ENCODE data around the gene DLG2. TPM values are rescaled to one million over a fixed set of nuclear protein-coding genes. Genes with fewer than 3 reads are reported as not detected.

DLG2 gene
- polyA plus RNA-seq, 2 donors = 2.6 to 6.7 TPM

DNA sequence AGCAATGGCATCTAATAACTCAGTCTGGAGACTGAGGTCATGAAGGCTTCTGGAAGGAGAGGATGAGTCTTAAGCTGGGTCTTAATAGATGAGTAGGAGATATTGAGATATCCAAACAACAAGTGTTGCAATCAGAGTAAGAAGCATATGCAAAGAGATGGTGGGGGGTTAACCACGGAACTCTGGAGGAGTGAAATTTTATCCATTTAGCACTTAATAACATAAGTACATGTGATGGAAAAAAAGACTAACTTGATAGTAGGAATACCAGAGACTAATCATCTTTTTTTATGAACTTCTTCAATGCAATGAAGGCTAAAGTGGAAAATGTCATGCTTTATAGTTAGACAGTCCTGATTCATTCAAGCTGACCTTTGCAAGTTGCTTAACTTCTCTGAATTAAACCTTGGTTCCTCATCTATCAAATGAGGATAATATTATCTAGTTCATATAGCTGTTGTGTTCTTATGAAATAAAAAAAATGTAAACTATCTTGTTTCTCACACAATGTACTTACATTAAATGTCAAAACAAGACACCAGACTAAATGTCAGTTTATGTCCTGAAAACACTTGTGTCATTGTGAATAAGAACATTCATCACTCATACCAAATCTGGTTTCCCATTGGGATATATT, 1937.9 kb downstream of the DLG2 start:
- Histone ChIP-seq H3K4me3 (ENCODE audit: low read depth in 1 of 2, low read length in 2 of 2) (no peak overlapping the region), H3K9me3 (ENCODE audit: control insufficient read depth in 2 of 2, insufficient read depth in 1 of 2, low read depth in 1 of 2, low read length in 1 of 2) (no peaks in the 10 kb centered on the region), H3K4me1 (ENCODE audit: control insufficient read depth in 2 of 2, insufficient read depth in 2 of 2, low read length in 1 of 2) (peaks cover 2 to 3% of the 10 kb centered on the region in 2 donors), H3K27ac (ENCODE audit: low read depth in 2 of 2, low read length in 1 of 2) (no peak overlapping the region), H3K36me3 (ENCODE audit: control insufficient read depth in 2 of 2, insufficient read depth in 2 of 2, low read length in 1 of 2) (no peaks in the 10 kb centered on the region), H3K27me3 (ENCODE audit: control insufficient read depth in 1 of 2, insufficient read depth in 2 of 2, low read length in 2 of 2) (no peaks in the 10 kb centered on the region)
- 83 to 89% methylated on average over 1 of the region's 1 CpG for WGBS, 2 donors

- no peaks in the 10 kb centered on the region for H3K4me1 ChIP-seq (ENCODE audit: control insufficient read depth in 2 of 2, insufficient read depth in 2 of 2, low read length in 1 of 2)
- 87 to 89% methylated on average over 5 of the region's 5 CpGs for WGBS, 2 donors
- H3K27ac ChIP-seq (ENCODE audit: low read depth in 2 of 2, low read length in 1 of 2) = no peak overlapping the region
- H3K27me3 ChIP-seq (ENCODE audit: control insufficient read depth in 1 of 2, insufficient read depth in 2 of 2, low read length in 2 of 2) = no peaks in the 10 kb centered on the region
- H3K9me3 ChIP-seq (ENCODE audit: control insufficient read depth in 2 of 2, insufficient read depth in 1 of 2, low read depth in 1 of 2, low read length in 1 of 2) = no peaks in the 10 kb centered on the region
- no peaks in the 10 kb centered on the region for H3K36me3 ChIP-seq (ENCODE audit: control insufficient read depth in 2 of 2, insufficient read depth in 2 of 2, low read length in 1 of 2)
- no peak overlapping the region for H3K4me3 ChIP-seq (ENCODE audit: low read depth in 1 of 2, low read length in 2 of 2)
These were observed 1939.4 kb downstream of the DLG2 start for GRCh38 chr11:83687787-83688186.

- Histone ChIP-seq H3K36me3 (ENCODE audit: control insufficient read depth in 2 of 2, insufficient read depth in 2 of 2, low read length in 1 of 2) (no peaks in the 10 kb centered on the region), H3K27ac (ENCODE audit: low read depth in 2 of 2, low read length in 1 of 2) (no peak overlapping the region), H3K4me3 (ENCODE audit: low read depth in 1 of 2, low read length in 2 of 2) (no peak overlapping the region), H3K27me3 (ENCODE audit: control insufficient read depth in 1 of 2, insufficient read depth in 2 of 2, low read length in 2 of 2) (no peaks in the 10 kb centered on the region), H3K9me3 (ENCODE audit: control insufficient read depth in 2 of 2, insufficient read depth in 1 of 2, low read depth in 1 of 2, low read length in 1 of 2) (no peaks in the 10 kb centered on the region), H3K4me1 (ENCODE audit: control insufficient read depth in 2 of 2, insufficient read depth in 2 of 2, low read length in 1 of 2) (no peaks in the 10 kb centered on the region)
- WGBS, 2 donors = 93 to 96% methylated on average over 2 of the region's 2 CpGs
These were observed 1941.4 kb downstream of the DLG2 start for GRCh38 chr11:83685730-83686129.

DNA sequence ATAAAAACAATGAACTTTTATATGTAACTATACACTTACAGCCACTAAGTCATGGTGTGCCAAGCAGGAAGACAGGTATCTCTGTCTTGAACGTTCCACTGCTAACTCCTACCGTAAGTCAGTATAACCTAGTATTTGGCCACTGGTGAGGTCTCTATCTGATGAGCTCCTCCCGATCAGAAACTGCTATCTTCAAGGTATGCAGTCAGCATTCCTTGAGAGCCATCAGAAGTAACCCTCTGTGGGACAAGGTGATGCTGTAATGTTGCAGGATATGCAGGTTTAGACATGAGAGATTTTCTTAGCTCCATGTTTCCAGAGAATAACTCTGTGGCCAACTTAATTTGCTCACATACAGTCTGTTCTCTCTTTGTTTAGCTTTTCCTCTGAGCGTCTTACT, 1943.1 kb downstream of the DLG2 start:
- Histone ChIP-seq H3K4me1 (ENCODE audit: control insufficient read depth in 2 of 2, insufficient read depth in 2 of 2, low read length in 1 of 2) (no peaks in the 10 kb centered on the region), H3K36me3 (ENCODE audit: control insufficient read depth in 2 of 2, insufficient read depth in 2 of 2, low read length in 1 of 2) (no peaks in the 10 kb centered on the region), H3K4me3 (ENCODE audit: low read depth in 1 of 2, low read length in 2 of 2) (no peak overlapping the region), H3K27ac (ENCODE audit: low read depth in 2 of 2, low read length in 1 of 2) (no peak overlapping the region), H3K27me3 (ENCODE audit: control insufficient read depth in 1 of 2, insufficient read depth in 2 of 2, low read length in 2 of 2) (no peaks in the 10 kb centered on the region), H3K9me3 (ENCODE audit: control insufficient read depth in 2 of 2, insufficient read depth in 1 of 2, low read depth in 1 of 2, low read length in 1 of 2) (no peaks in the 10 kb centered on the region)
- 89% methylated on average over 4 of the region's 4 CpGs for WGBS, 2 donors

- H3K27ac ChIP-seq (ENCODE audit: low read depth in 2 of 2, low read length in 1 of 2) = no peak overlapping the region
- no peaks in the 10 kb centered on the region for H3K27me3 ChIP-seq (ENCODE audit: control insufficient read depth in 1 of 2, insufficient read depth in 2 of 2, low read length in 2 of 2)
- WGBS, 2 donors = 45 to 61% methylated on average over 1 of the region's 1 CpG
These were observed 1944.6 kb downstream of the DLG2 start for GRCh38 chr11:83682611-83682973.

DNA sequence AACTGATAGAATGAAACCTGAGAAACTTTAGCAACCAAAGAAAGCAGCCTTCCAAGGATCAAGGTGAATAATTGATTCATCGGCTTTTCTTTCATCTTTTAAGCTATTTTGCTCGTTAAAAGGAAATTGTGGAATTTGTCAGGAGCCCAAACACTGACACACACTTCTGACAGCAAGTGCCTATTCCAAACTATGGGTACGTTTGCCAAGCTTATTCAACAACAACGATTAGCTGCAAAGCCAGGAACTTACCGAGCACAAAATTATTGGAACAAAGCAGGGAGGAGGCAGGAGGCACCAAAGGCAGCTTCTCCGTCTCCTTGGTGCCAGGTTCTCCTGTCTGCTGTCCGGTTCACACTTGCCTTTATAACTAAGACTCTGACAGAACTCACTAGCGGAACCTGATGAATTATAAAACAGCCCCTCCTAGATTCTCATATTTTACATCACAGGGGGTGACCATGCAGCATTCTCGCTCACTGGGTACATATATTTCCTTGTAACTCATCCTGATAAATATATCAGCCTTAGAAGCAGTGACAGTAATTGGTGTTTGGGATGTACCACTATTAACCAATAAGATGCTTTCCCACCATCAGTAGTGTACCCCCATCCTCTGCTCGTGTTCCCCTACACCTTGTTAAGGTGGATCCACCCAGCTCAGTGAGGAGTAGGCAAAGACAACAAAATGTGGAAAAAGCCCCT, 1945.1 kb downstream of the DLG2 start:
- H3K4me3 ChIP-seq (ENCODE audit: low read depth in 1 of 2, low read length in 2 of 2) = peak overlapping the region in 1 of 2 donors; percentile 46
- WGBS, 2 donors = 37 to 42% methylated on average over 10 of the region's 10 CpGs
- no peaks in the 10 kb centered on the region for H3K36me3 ChIP-seq (ENCODE audit: control insufficient read depth in 2 of 2, insufficient read depth in 2 of 2, low read length in 1 of 2)
- no peak overlapping the region for H3K27ac ChIP-seq (ENCODE audit: low read depth in 2 of 2, low read length in 1 of 2)
- no peaks in the 10 kb centered on the region for H3K9me3 ChIP-seq (ENCODE audit: control insufficient read depth in 2 of 2, insufficient read depth in 1 of 2, low read depth in 1 of 2, low read length in 1 of 2)
- no peaks in the 10 kb centered on the region for H3K4me1 ChIP-seq (ENCODE audit: control insufficient read depth in 2 of 2, insufficient read depth in 2 of 2, low read length in 1 of 2)
- no peaks in the 10 kb centered on the region for H3K27me3 ChIP-seq (ENCODE audit: control insufficient read depth in 1 of 2, insufficient read depth in 2 of 2, low read length in 2 of 2)

More at GRCh38 chr11:83682611-83682973, 1944.6 kb downstream of the DLG2 start:
- Histone ChIP-seq H3K4me1 (ENCODE audit: control insufficient read depth in 2 of 2, insufficient read depth in 2 of 2, low read length in 1 of 2) (no peaks in the 10 kb centered on the region), H3K4me3 (ENCODE audit: low read depth in 1 of 2, low read length in 2 of 2) (no peak overlapping the region), H3K36me3 (ENCODE audit: control insufficient read depth in 2 of 2, insufficient read depth in 2 of 2, low read length in 1 of 2) (no peaks in the 10 kb centered on the region), H3K9me3 (ENCODE audit: control insufficient read depth in 2 of 2, insufficient read depth in 1 of 2, low read depth in 1 of 2, low read length in 1 of 2) (no peaks in the 10 kb centered on the region)

- H3K27me3 ChIP-seq (ENCODE audit: control insufficient read depth in 1 of 2, insufficient read depth in 2 of 2, low read length in 2 of 2) = no peaks in the 10 kb centered on the region
- peak overlapping the region; percentile 28 to 46 for H3K4me3 ChIP-seq (ENCODE audit: low read depth in 1 of 2, low read length in 2 of 2)
- no peaks in the 10 kb centered on the region for H3K36me3 ChIP-seq (ENCODE audit: control insufficient read depth in 2 of 2, insufficient read depth in 2 of 2, low read length in 1 of 2)
- H3K4me1 ChIP-seq (ENCODE audit: control insufficient read depth in 2 of 2, insufficient read depth in 2 of 2, low read length in 1 of 2) = no peaks in the 10 kb centered on the region
- no peaks in the 10 kb centered on the region for H3K9me3 ChIP-seq (ENCODE audit: control insufficient read depth in 2 of 2, insufficient read depth in 1 of 2, low read depth in 1 of 2, low read length in 1 of 2)
- 40 to 50% methylated on average over 15 of the region's 15 CpGs for WGBS, 2 donors
- H3K27ac ChIP-seq (ENCODE audit: low read depth in 2 of 2, low read length in 1 of 2) = no peak overlapping the region
These were observed 1945.9 kb downstream of the DLG2 start for GRCh38 chr11:83681031-83681781.

GRCh38 chr11:83680321-83680720, 1946.8 kb downstream of the DLG2 start:
- 51 to 54% methylated on average over 2 of the region's 2 CpGs for WGBS, 2 donors
- H3K36me3 ChIP-seq (ENCODE audit: control insufficient read depth in 2 of 2, insufficient read depth in 2 of 2, low read length in 1 of 2) = no peaks in the 10 kb centered on the region

GRCh38 chr11:83678831-83679584, 1948.1 kb downstream of the DLG2 start:
- no peak overlapping the region for H3K4me3 ChIP-seq (ENCODE audit: low read depth in 1 of 2, low read length in 2 of 2)
- no peaks in the 10 kb centered on the region for H3K36me3 ChIP-seq (ENCODE audit: control insufficient read depth in 2 of 2, insufficient read depth in 2 of 2, low read length in 1 of 2)
- no peaks in the 10 kb centered on the region for H3K4me1 ChIP-seq (ENCODE audit: control insufficient read depth in 2 of 2, insufficient read depth in 2 of 2, low read length in 1 of 2)
- 87% methylated on average over 5 of the region's 5 CpGs for WGBS, 2 donors
- no peaks in the 10 kb centered on the region for H3K27me3 ChIP-seq (ENCODE audit: control insufficient read depth in 1 of 2, insufficient read depth in 2 of 2, low read length in 2 of 2)
- no peak overlapping the region for H3K27ac ChIP-seq (ENCODE audit: low read depth in 2 of 2, low read length in 1 of 2)
- no peaks in the 10 kb centered on the region for H3K9me3 ChIP-seq (ENCODE audit: control insufficient read depth in 2 of 2, insufficient read depth in 1 of 2, low read depth in 1 of 2, low read length in 1 of 2)

More at GRCh38 chr11:83680321-83680720, 1946.8 kb downstream of the DLG2 start:
- no peaks in the 10 kb centered on the region for H3K9me3 ChIP-seq (ENCODE audit: control insufficient read depth in 2 of 2, insufficient read depth in 1 of 2, low read depth in 1 of 2, low read length in 1 of 2)
- no peaks in the 10 kb centered on the region for H3K4me1 ChIP-seq (ENCODE audit: control insufficient read depth in 2 of 2, insufficient read depth in 2 of 2, low read length in 1 of 2)
- no peak overlapping the region for H3K4me3 ChIP-seq (ENCODE audit: low read depth in 1 of 2, low read length in 2 of 2)
- H3K27ac ChIP-seq (ENCODE audit: low read depth in 2 of 2, low read length in 1 of 2) = no peak overlapping the region
- no peaks in the 10 kb centered on the region for H3K27me3 ChIP-seq (ENCODE audit: control insufficient read depth in 1 of 2, insufficient read depth in 2 of 2, low read length in 2 of 2)
